ENCODE data around the gene SLC5A6.

GRCh38 chr2:27258051-27258450 lies 46.0 kb upstream of the SLC5A6 start:
- no peak for TF ChIP-seq CTCF (IDR thresholded peaks at IDR 0.05)
- no peak for TF ChIP-seq POLR2A (IDR thresholded peaks at IDR 0.05)

All from stomach (tissue), 4 donors.